Panc1 (cell line): ENCODE measurements around the gene GDF3. TPM values are rescaled to one million over a fixed set of nuclear protein-coding genes. Genes with fewer than 3 reads are reported as not detected.
"Not testable (repeated sequence)": the region's sequence is repeated elsewhere in the genome, so short reads cannot be mapped to it uniquely, and the experiment has no call there.

Experiments used
- ATAC-seq: fragments of 200-7000 bp; cut with Tn5 transposase; 2 replicates; pipeline ENCODE4 v1.9.1; 2020; ENCODE audit warnings: mild to moderate bottlenecking, moderate library complexity
- BruUV-seq: library from RNA; stranded (reverse); fragments of 400-500 nt; replicated peaks from 2 replicates; lab custom pipeline; 2021; lab: Mats Ljungman, UMichigan
- CTCF ChIA-PET: fragments of 300-600 bp; sonication (Branson Sonifier 250); formaldehyde crosslinking; loops from one replicate; lab custom pipeline; 2022; ENCODE audit warnings: antibody characterized with exemption; lab: Charles Lee
- POLR2A ChIA-PET: fragments of 300-600 bp; sonication (Branson Sonifier 250); formaldehyde crosslinking; loops from one replicate; lab custom pipeline; 2022; ENCODE audit warnings: antibody characterized with exemption; lab: Charles Lee
- DNase-seq: peaks from one replicate; pipeline ENCODE4 v3.0.0-alpha.2; 2010; ENCODE audit warnings: low read depth, low spot score
- H3K27ac ChIP-seq: 2 replicates; pipeline ENCODE4 v1.5.1; 2011; ENCODE audit warnings: mild to moderate bottlenecking, low read length, inconsistent platforms
- H3K27me3 ChIP-seq: fragments of 200-500 bp; sonication (Bioruptor generic); 2 replicates; pipeline ENCODE4 v1.6.0; 2014; ENCODE audit warnings: low read length, inconsistent platforms; ENCODE audit not compliant: control insufficient read depth, insufficient read depth
- H3K36me3 ChIP-seq: fragments of 200-500 bp; sonication (Bioruptor generic); 2 replicates; pipeline ENCODE4 v1.5.1; 2014; ENCODE audit warnings: inconsistent platforms, mild to moderate bottlenecking, low read length, moderate library complexity; ENCODE audit not compliant: control insufficient read depth, insufficient read depth
- H3K4me1 ChIP-seq: 2 replicates; pipeline ENCODE4 v1.5.1; 2011; ENCODE audit warnings: inconsistent platforms, mild to moderate bottlenecking, low read length, moderate library complexity; ENCODE audit not compliant: control insufficient read depth, insufficient read depth
- H3K4me3 ChIP-seq, 2 experiments: 2 replicates each; pipeline ENCODE4 v1.5.1; 2011 to 2012; ENCODE audit warnings: low read depth in 2 of 2, low read length in 2 of 2, mild to moderate bottlenecking in 2 of 2, inconsistent platforms in 1 of 2, moderate library complexity in 1 of 2
- H3K9me3 ChIP-seq: fragments of 200-500 bp; sonication (Bioruptor generic); 2 replicates; pipeline ENCODE4 v1.5.1; 2014; ENCODE audit warnings: low read depth, mild to moderate bottlenecking, inconsistent platforms, low read length, moderate library complexity; ENCODE audit not compliant: control insufficient read depth, insufficient read depth
- POLR2AphosphoS5 ChIP-seq: IDR thresholded peaks from 2 replicates; pipeline ENCODE4 v1.6.1; 2012; ENCODE audit warnings: mild to moderate bottlenecking, low read depth, low read length, moderate library complexity
- SIN3A ChIP-seq: IDR thresholded peaks from 2 replicates; pipeline ENCODE4 v1.6.1; 2012; ENCODE audit warnings: low read depth, mild to moderate bottlenecking, low read length, moderate library complexity, borderline replicate concordance; ENCODE audit not compliant: insufficient read depth
- TCF7L2 ChIP-seq: IDR thresholded peaks from 2 replicates; pipeline ENCODE4 v1.6.1; 2011; ENCODE audit warnings: mild to moderate bottlenecking, low read depth, low read length, inconsistent platforms
- in situ Hi-C: cut with HindIII; loops from 2 replicates; pipeline ENCODE4 v1.10.0; 2016; ENCODE audit warnings: low sequenced_read_pairs, low pct_unique_long_range_greater_than_20kb
- intact Hi-C: fragments of 100-400 bp; cut with micrococcal nuclease; formaldehyde crosslinking; loops from one replicate; pipeline ENCODE4 v1.10.0; 2022; ENCODE audit not compliant: unreplicated experiment
- total RNA-seq: library from RNA; stranded (reverse); gene quantifications from one replicate; pipeline ENCODE4 v1.2.1, GENCODE V29; 2021; ENCODE audit not compliant: unreplicated experiment
- TF ChIP-seq, protein P1 (sequence below), 2 experiments: IDR thresholded peaks; 2 replicates each; pipeline ENCODE4 v1.6.1; 2011 to 2012; ENCODE audit warnings: low read depth in 2 of 2, control low read depth in 1 of 2, low read length in 1 of 2, mild to moderate bottlenecking in 1 of 2, moderate library complexity in 1 of 2; ENCODE audit not compliant: insufficient read depth in 1 of 2
- TF ChIP-seq, protein P2 (sequence below): fragments of 450-650 bp; IDR thresholded peaks from 2 replicates; pipeline ENCODE4 v1.5.1; 2017; ENCODE audit warnings: mild to moderate bottlenecking

Gene GDF3
- total RNA-seq, 1 experiment from 2014 or later: not detected

DNA sequence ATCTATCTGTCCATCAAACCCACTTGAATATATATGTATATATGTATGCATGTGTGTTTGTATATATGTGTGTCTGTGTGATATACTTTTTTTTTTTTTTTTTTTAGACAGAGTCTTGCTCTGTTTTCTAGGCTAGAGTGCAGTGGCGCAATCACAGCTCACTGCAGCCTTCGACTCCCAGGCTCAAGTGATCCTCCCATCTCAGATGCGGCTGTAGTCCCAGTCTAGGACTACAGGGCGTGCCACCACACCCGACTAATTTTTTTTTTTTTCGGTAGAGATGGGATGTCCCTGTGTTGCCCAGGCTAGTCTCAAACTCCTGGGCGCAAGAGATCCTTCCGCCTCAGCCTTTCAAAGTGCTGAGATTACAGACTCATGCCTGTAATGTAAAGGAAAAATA, 16.8 kb downstream of the GDF3 start:
- Histone ChIP-seq H3K27me3 (no peaks in the 10 kb centered on the region), H3K27ac (no peak overlapping the region), H3K4me3 (no peak overlapping the region), H3K9me3 (no peaks in the 10 kb centered on the region), H3K36me3 (no peaks in the 10 kb centered on the region), H3K4me1 (no peaks in the 10 kb centered on the region)
- POLR2A ChIA-PET: interaction anchor here (0.6 kb wide), 1 partner anchor 29 kb away, joined by 3 read pairs; no protein-coding TSS in a partner anchor
- CTCF ChIA-PET: no interaction called here
- in situ Hi-C loops: no loop called here
- DNase-seq (no peak), ATAC-seq (no peak)
- TF ChIP-seq, protein P1, sequence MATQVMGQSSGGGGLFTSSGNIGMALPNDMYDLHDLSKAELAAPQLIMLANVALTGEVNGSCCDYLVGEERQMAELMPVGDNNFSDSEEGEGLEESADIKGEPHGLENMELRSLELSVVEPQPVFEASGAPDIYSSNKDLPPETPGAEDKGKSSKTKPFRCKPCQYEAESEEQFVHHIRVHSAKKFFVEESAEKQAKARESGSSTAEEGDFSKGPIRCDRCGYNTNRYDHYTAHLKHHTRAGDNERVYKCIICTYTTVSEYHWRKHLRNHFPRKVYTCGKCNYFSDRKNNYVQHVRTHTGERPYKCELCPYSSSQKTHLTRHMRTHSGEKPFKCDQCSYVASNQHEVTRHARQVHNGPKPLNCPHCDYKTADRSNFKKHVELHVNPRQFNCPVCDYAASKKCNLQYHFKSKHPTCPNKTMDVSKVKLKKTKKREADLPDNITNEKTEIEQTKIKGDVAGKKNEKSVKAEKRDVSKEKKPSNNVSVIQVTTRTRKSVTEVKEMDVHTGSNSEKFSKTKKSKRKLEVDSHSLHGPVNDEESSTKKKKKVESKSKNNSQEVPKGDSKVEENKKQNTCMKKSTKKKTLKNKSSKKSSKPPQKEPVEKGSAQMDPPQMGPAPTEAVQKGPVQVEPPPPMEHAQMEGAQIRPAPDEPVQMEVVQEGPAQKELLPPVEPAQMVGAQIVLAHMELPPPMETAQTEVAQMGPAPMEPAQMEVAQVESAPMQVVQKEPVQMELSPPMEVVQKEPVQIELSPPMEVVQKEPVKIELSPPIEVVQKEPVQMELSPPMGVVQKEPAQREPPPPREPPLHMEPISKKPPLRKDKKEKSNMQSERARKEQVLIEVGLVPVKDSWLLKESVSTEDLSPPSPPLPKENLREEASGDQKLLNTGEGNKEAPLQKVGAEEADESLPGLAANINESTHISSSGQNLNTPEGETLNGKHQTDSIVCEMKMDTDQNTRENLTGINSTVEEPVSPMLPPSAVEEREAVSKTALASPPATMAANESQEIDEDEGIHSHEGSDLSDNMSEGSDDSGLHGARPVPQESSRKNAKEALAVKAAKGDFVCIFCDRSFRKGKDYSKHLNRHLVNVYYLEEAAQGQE (IDR thresholded peaks at IDR 0.05; ENCODE audit: insufficient read depth in 1 of 2, low read depth in 2 of 2, low read length in 1 of 2): no peak
- TF ChIP-seq TCF7L2: no peak
- TF ChIP-seq POLR2AphosphoS5: no peak
- no peak for TF ChIP-seq SIN3A
- BruUV-seq: no TSS peak
- intact Hi-C loops: loop anchor here (5.0 kb wide), 1 partner anchor 64 kb away; no protein-coding TSS in a partner anchor

DNA sequence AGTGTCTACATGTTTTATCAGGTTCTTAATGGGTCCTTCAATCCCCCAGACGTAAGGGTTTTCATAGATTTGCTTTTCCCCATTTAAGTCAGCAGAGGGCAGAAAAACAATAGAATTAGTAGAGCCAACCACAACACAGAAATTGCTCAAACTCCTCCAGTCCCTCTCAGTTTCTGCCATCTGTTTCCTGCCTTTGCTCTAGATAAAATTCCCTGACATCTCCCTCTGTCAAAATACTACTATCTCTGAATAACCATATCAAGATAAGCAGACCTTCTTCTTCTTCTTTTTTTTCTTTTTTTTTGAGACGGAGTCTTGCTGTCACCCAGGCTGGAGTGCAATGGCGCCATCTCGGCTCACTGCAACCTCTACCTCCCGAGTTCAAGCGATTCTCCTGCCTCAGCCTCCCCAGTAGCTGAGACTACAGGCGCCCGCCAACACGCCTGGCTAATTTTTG, 18.1 kb downstream of the GDF3 start:
- H3K4me3 ChIP-seq, H3K9me3 ChIP-seq, H3K27me3 ChIP-seq, H3K4me1 ChIP-seq, POLR2A ChIA-PET, in situ Hi-C loops, H3K27ac ChIP-seq, BruUV-seq, CTCF ChIA-PET, H3K36me3 ChIP-seq: not testable (repeated sequence)
- intact Hi-C loops: loop anchor here (2.0 to 5.0 kb wide), 2 partner anchors 65 to 129 kb away; no protein-coding TSS in a partner anchor
- DNase-seq: peak; percentile 22
- TF ChIP-seq, protein P2, sequence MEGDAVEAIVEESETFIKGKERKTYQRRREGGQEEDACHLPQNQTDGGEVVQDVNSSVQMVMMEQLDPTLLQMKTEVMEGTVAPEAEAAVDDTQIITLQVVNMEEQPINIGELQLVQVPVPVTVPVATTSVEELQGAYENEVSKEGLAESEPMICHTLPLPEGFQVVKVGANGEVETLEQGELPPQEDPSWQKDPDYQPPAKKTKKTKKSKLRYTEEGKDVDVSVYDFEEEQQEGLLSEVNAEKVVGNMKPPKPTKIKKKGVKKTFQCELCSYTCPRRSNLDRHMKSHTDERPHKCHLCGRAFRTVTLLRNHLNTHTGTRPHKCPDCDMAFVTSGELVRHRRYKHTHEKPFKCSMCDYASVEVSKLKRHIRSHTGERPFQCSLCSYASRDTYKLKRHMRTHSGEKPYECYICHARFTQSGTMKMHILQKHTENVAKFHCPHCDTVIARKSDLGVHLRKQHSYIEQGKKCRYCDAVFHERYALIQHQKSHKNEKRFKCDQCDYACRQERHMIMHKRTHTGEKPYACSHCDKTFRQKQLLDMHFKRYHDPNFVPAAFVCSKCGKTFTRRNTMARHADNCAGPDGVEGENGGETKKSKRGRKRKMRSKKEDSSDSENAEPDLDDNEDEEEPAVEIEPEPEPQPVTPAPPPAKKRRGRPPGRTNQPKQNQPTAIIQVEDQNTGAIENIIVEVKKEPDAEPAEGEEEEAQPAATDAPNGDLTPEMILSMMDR: peak; percentile 56; the same call in 1 of the 2 replicates
- peak; percentile 76; the same call in 1 of the 2 replicates for ATAC-seq

DNA sequence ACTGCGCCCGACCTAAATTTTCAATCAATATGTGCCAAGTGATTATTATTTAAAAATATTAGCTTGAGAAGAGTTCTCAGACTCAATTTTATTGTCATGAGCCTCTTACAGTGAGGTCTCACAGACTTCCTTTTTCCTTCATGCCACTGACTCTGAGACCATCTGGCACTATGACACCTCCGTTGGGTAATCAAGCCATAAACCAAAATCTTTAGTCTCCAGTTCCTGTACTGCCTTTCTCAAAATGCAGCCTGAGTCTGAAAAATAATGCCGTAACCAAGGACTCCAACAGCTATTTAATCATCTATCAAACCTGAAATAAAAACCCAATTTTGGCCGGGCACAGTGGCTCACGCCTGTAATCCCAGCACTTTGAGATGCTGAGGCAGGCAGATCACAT, 20.1 kb downstream of the GDF3 start:
- CTCF ChIA-PET: interaction anchor here (0.5 kb wide), 1 partner anchor 133 kb away, joined by 8 read pairs; no protein-coding TSS in a partner anchor
- H3K27me3 ChIP-seq, H3K9me3 ChIP-seq, H3K4me1 ChIP-seq, BruUV-seq, H3K4me3 ChIP-seq, H3K27ac ChIP-seq, H3K36me3 ChIP-seq, ATAC-seq, DNase-seq, POLR2A ChIA-PET, in situ Hi-C loops: not testable (repeated sequence)
- intact Hi-C loops: loop anchor here (5.0 kb wide), 1 partner anchor 67 kb away; no protein-coding TSS in a partner anchor
